Measurements from ENCODE around the gene LPP.

DNA sequence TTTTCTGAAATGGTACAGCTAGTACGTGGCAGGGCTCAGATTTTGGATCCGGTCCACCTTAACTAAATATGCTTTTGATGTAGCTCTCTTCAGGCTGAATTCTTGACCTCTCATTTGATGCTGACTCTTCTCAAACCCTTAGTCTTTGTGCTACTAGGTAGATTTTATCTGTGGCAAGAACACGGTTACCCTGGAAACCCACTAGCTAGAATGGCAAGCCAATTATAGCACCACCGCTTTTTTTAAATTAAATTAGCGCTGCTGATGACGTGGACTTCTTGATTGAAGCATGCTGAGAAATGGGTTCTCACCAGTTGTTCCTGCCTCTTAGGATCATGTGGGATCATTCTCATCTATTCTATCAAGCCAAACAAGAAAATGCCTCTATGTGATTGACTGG lies 421.5 kb downstream of the LPP start:
- TF ChIP-seq, protein P1, sequence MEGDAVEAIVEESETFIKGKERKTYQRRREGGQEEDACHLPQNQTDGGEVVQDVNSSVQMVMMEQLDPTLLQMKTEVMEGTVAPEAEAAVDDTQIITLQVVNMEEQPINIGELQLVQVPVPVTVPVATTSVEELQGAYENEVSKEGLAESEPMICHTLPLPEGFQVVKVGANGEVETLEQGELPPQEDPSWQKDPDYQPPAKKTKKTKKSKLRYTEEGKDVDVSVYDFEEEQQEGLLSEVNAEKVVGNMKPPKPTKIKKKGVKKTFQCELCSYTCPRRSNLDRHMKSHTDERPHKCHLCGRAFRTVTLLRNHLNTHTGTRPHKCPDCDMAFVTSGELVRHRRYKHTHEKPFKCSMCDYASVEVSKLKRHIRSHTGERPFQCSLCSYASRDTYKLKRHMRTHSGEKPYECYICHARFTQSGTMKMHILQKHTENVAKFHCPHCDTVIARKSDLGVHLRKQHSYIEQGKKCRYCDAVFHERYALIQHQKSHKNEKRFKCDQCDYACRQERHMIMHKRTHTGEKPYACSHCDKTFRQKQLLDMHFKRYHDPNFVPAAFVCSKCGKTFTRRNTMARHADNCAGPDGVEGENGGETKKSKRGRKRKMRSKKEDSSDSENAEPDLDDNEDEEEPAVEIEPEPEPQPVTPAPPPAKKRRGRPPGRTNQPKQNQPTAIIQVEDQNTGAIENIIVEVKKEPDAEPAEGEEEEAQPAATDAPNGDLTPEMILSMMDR (IDR thresholded peaks at IDR 0.05; ENCODE audit: low read length), result no peak
- no peak for TF ChIP-seq EZH2 (IDR thresholded peaks at IDR 0.05; ENCODE audit: borderline replicate concordance, low read length)
